NCI-H345 (cell line): Measurements from ENCODE around the gene FDX1.

Experiments used
- DNase-seq: peaks from one replicate; lab custom pipeline; 2025; lab: John Stamatoyannopoulos, UW

The FDX1 gene

DNA sequence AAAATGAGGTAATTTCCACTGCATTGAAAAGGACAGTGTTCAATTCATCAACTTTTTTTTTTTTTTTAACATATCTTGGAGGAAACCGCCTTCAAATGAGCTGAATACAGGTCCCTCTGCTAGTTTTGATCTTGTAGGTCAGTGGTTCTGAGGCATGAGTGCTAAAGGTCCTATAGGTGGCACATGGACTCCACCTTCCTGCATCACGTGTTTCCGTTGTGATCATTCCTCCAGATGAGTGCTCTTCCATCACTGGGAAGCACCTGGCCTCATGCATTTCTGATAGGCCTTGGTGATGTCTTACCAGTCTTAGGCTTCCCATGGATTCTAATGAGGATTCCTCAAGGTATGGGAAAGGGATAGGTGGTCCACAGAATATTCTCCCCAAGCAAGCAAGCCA, 37.8 kb downstream of the FDX1 start:
- DNase-seq, result no peak

- DNase-seq, result no peak
Measured at GRCh38 chr11:110468121-110468520, 38.4 kb downstream of the FDX1 start.

DNA sequence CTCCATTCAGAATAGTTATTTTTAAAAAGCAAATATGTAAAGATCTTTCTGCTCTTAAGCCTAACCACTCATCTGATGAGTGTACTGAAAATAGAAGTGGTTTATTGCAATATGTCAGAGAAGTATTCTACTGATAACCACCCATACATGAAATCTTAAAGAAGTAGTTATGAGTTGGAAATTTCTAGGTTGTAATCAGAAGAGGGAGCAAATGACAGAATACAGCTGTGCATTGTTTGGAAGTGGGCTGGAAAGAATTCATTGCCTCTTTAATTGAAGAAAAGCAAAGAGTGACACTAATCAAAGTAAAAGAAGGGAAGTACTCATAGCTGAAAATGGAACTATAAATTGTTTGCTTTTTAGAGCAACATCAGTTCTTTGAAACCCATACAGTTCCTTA, 39.4 kb downstream of the FDX1 start:
- DNase-seq, result no peak

GRCh38 chr11:110470716-110471115, 41.0 kb downstream of the FDX1 start:
- no peak for DNase-seq

GRCh38 chr11:110471371-110471770, 41.6 kb downstream of the FDX1 start:
- DNase-seq, result no peak

DNA sequence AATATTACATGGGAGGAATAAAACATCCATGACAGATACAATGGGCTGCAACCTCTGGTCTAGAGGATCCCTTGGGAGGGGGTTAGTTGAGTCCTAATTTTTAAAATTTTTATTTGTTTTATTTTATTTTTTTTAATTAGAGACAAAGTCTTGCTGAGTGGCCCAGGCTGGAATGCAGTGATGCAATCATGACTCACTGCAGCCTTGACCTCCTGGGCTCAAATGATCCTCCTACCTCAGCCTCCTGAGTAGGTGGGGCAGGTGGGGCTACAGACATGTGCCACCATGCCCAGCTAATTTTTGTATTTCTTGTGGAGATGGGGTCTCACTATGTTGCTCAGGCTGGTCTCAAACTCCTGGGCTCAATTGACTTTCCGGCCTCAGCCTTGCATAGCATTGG, 43.1 kb downstream of the FDX1 start:
- DNase-seq, result no peak

- DNase-seq, result no peak
Measured at GRCh38 chr11:110473706-110474105, 44.0 kb downstream of the FDX1 start.

GRCh38 chr11:110474578-110474977, 44.8 kb downstream of the FDX1 start:
- DNase-seq, result no peak

DNA sequence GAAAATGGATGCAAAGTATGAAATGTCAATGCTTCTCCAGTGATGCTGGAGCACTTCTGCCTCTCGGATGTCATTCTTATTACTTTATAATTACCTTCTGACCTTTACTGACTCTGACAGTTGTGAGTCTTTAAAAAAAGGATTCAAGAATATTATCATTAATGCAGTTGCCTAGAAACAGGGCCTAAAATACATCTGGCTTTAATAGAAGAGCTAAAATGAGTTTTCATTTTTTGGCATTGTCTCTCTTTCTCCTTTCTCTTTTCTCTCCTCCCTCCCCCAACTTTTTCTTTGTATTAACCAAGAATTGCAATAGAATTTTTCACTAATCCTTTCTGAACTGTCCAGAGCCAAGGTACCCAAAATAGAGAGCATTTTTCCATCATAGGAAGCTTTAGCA, 45.9 kb downstream of the FDX1 start:
- DNase-seq, result no peak

DNA sequence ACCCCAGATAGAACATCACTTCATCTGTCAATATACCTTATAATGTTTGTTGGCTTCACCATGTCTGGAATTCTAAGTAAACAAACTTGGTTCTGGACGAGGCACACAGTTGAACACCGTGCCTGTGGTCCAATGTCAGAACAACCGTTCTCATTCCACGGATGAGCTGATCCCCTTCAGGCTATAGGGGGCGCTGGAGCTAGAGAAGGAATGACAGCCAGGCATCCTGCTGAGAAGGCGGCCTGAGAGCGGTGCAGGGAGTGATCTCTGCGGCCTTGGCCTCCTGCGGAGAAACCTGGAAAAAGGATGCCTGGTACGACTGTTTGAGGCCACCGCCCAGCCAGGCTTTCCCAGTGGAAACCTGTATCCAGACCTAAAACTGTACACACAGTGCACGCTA, 48.7 kb downstream of the FDX1 start:
- no peak for DNase-seq

- peak; percentile 51 for DNase-seq
Measured at GRCh38 chr11:110479108-110480101, 49.7 kb downstream of the FDX1 start.

- DNase-seq, result no peak
Measured at GRCh38 chr11:110481523-110481922, 51.8 kb downstream of the FDX1 start.

DNA sequence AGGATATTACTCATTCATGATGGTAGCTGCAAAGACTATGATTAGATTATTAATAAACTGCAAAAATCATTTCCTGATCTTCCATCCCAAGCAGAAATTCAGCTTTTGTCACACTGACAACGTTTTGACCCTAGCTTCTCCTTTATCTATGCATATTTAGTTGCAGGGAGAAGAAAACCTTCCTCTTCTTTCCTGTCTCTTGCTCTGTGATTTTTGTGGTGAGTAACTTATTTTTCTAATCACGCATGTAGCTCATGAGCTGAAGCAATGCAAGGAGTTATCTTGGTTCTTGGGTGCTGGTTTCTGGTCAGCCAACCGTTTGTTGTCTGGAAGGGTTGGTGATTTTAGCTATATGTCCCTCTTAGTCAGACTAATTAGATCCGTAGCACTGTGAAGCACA, 56.4 kb downstream of the FDX1 start:
- no peak for DNase-seq

GRCh38 chr11:110488446-110488845, 58.7 kb downstream of the FDX1 start:
- no peak for DNase-seq

GRCh38 chr11:110490886-110491285, 61.1 kb downstream of the FDX1 start:
- no peak for DNase-seq

DNA sequence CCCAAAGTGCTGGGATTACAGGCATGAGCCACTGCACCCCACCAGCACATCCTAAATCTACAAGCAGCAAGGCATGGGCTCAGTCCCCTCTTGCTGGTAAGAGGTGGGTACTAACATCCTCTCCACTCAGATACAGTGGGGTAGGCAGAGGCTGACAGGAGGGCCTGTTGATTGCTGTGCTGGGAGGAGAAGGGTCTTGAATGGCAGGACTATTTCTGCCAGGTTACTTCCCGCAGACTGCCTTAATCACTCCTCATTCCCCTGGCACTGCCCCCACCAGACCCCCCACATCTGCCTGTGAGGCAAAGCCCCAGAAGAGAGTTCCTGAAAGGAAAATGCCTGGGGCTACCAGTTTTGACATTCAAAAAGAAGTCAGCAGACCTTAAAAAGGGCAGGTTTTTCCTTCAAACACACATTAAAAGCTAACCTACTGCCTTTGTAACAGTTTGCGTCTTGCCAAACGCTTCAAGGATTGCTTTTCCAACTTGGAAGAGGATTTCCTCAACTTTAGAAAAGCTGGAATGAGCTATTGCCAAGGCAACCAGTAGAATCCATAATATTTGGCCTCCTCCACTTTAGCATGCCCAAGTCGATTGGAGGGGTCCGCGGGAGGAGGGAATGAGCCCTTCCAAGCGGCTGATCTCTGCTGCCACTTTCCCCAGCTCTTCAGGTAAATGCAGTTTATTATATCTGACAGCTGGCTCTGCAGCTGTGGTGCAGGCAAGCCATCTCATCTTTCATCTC, 62.0 kb downstream of the FDX1 start:
- DNase-seq, result no peak

GRCh38 chr11:110492321-110492685, 62.6 kb downstream of the FDX1 start:
- no peak for DNase-seq

GRCh38 chr11:110493346-110493745, 63.6 kb downstream of the FDX1 start:
- DNase-seq, result no peak

GRCh38 chr11:110497231-110497978, 67.7 kb downstream of the FDX1 start:
- no peak for DNase-seq

DNA sequence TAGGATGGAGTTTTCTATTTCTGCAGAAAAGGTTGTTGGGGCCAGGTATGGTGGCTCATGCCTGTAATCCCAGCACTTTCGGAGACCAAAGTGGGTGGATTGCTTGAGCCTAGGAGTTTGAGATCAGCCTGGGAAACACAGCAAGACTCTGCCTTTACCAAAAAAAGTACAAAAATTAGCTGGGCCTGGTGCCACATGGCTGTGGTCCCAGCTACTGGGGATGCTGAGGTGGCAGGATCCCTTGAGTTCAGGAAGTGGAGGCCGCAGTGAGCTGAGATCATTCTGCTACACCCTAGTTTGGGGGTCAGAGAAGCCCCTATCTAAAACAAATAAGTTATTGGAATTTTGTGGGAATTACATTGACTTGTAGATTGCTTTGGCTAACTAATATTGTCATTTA, 71.7 kb downstream of the FDX1 start:
- no peak for DNase-seq

DNA sequence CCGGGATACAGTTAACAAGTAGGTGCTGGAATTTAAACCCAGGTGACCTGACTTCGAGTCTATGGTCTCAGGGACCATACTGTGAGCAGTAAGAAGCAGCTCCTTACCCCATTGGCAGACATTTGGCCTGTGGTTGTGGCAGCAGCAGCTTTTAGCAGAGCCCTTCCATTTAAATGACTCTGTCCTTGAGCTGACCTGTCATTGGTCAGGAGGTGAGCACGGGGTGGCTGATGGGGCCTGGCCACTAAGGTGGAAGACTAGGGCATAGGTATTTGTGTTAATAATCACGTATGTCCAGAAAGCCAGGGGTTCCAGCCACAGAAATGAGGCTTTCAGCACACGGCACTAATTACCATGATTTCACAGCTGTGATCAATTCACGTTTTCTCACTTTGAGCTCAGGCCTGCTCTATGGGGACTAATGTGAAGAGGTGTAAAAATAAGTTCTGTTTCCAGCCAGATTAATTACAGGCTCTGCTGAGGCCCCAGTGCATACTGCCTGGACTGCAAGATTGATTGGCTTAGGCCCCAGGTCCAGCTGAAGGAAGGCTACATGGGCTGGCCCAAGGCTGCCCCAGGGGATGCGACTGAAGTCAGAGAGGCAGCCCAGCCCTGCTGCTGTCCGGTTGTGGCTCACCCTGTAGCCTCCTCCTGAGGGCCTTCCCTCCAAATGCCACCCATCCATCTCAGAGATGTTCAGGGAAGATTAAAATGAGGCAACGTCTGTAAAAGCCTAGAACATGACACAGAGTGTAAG, 76.0 kb downstream of the FDX1 start:
- DNase-seq, result no peak

DNA sequence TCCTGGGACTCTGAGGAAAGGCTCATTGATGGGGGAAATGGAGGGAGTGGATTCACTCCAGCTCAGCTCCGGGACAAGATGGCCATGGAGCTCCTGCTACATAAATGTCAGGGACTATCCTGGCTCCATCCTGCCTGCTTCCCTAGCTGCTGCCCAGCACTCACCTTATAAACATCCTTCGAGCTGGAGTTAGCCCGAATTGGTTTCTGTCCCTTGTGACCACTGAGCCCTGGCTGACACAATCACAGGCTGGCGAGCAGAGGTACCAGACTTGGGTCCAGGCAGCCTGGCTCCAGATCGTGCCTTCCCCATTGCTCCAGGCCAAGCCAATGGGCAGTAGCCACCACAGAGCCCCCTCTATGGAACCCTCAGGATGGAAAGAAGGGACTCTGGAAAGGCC, 77.6 kb downstream of the FDX1 start:
- no peak for DNase-seq
